Measurements from ENCODE around the gene PNLIPRP3.

PNLIPRP3 gene

DNA sequence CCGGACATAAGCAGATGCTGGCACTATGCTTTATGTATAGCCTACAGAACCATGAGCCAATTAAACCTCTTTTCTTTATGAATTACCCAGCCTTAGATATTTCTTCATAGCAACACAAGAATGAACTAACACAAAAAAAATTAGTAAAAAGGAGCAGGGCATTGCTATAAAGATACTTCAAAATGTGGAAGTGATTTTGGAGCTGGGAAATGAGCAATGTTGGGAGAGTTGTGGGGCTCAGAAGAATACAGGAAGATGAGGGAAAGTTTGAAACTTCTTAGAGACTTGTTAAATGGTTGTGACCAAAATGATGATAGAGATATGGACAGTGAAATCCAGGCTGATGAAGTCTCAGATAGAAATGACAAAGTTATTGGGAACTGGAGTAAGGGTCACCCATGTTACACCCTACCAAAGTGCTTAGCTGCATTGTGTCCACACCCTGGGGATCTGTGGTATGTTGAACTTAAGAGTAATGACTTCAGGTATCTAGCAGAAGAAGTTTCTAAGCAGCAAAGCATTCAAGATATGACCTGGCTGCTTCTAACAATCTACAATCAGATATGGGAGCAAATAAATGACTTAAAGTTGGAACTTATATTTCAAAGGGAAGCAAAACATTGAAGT lies 24.2 kb downstream of the PNLIPRP3 start:
- no peak for DNase-seq

DNA sequence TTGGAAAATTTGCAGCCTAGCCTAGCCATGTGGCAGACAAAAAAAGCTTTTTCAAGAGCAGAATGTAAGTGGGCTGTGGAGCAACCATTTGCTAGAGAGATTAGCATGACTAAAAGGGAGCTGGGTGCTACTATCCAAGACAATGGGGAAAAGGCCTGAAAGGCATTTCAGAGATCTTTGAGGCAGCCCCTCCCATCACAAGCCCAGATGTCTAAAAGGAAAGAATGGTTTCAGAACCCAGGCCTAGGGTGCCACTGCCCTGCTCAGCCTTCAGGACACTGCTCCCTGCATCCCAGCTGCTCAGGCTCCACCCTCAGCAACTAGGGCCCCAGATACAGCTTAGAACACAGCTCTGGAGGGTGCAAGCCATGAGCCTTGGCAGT lies 24.7 kb downstream of the PNLIPRP3 start:
- no peak for DNase-seq

DNA sequence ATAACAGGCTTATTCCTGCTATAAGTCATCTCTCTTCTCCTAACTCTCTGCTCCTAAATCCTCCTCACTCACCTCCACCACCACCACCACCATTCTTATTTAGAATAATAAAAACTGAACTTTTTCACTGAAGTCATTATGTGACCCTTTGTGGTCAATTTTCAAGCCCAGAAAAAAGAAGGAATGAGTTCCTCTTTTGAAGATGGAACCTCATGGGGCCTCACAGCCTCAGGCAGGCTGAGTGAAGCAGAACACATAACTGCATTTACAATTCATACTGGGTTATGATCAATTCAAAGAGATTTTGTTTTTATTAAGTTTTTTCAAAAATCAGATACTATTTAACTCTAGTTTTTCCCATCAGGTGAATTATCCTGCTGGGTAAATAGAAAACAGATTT lies 29.8 kb downstream of the PNLIPRP3 start:
- DNase-seq, result no peak

DNA sequence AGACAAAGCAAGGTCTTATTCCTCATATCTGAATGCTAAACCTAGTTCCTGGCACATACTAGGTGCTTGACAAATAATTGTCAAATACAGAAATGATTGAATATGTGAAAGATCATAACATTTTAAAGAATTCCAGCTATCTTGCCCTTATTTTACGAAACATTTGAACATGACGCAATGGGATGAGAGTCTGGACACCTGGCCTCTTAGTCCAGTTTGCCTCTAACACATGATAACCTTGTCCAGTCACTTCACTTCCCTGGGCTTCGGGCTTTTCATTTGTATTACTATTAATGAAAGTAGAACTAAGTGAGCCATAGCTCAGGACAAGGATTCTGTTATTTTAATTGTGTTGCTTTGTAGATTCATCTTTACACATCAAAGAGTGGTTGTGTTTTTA lies 32.6 kb downstream of the PNLIPRP3 start:
- no peak for DNase-seq

DNA sequence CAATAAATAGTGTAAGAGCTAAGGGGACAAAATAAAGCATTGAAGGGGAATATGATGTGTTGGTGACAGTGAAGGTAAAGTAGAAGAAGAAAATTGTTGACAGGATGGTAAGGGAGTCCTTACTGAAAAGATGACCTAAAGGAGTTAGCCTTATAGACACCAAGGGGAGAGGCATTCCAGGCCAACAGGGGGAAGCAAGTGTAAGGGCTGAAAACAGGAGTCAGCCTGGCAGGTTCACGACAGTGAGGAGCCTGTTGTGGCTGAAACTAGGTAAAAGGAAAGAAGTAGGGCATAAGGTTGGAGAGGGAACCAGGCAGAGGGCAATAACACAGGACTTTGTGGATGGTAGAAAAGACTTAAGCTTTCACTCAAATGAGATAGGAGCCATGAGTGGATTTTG lies 34.0 kb downstream of the PNLIPRP3 start:
- DNase-seq, result no peak

DNA sequence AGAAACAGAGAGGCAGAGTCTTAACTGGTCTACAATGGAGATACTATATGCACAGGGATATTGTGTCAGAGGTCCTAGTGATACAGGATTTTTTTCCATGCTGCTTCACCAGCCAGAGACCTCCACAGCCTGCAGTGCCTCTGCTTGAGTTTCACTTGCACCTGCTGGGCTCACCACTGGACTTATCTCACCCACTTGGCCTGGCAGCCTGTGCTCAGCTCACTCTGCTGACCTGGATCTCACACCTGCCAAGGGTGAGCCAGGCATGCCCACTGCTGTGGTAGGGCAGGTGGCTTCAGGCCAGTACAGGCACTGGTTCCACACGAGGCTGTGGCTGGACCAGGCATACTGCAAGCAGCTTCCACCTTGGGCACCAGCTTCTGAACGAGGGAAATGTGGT lies 36.6 kb downstream of the PNLIPRP3 start:
- DNase-seq, result no peak

DNA sequence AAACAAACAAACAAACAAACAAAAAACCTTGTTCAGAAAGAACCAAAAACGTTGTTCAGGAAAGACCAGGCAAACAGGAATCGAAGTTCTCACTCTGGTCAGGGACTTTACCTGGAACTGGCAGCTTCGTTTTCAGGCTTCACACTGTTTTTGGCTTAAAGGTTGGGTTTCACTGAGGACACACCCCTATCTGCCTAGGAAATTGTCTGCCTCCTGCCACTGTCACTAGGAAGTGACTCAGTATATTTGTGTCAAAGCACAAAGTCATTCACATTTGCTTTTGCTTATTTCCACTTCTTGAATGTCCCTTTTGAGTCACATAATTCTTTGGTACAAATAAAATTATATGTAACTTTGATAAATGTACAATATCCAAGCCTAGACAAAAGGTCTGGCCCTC lies 37.9 kb downstream of the PNLIPRP3 start:
- DNase-seq, result no peak

DNA sequence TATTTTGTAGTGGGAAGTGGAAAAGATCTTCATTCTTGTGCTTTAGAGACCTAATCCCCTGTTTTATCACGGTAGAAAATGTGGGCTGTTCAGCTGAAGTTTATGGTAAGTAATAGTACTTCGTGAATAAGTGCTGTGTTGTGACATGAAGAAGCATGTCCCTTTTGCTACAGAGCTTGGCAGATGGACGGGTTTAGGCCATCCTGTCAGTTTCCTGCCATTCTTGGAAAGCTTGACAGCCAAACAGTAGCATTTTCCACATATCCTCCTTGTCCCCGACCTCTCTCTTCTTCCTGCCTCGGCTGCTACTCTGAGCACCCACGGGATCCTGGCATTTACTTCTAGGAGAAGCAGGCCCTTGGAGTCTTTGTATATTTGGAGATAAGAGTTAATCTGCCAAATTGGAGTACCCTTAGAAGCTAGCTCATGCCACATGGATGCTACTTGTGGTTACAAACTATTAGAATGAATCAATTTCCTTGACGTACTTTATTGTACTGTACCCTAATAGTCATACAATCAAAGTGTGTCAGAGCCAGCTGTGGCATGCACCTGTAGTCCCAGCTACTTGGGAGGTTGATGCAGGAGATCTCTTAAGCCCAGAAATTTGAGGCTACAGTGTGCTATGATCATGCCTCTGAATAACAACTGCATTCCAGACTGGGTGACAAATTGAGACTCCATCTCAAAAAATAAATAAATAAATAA lies 39.2 kb downstream of the PNLIPRP3 start:
- DNase-seq, result no peak

DNA sequence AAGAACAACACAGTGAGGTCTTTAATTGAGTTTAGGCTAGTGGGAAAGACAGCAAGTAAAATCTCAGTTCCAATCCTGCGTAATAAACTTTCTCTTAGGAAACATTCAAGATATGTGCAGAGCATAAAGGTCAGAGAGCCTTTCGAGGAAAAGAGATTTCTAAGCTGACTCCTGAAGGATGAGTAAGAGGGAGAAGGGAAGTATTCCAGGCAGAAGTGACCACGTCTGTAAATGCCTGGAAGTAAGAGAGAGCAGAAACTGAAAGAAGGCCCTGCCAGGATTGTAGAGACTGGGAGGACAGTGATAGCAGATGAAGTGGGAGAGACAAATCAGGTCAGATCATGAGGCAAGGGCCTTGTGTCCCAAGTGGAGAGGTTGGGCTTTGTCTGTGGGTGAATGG lies 41.8 kb downstream of the PNLIPRP3 start:
- DNase-seq, result no peak

DNA sequence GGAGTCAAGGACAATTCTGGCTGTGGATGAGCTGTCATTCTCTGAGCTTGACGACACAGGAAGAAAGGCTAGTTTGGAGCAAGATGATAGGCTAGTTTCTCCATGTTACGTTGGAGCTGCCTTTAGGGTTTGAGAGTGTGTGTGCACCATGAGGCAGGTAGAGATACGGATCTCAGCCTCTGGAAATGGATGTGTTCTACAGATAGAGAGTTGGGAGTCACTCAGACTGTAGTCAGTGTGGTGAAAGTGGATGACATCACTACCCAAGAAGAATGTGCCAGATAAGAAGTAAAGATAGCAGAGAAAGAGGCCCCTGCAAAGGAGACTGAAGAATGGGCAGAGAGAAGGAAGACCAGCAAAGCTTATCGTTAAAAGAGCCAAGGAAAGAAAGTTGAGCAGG lies 42.4 kb downstream of the PNLIPRP3 start:
- DNase-seq, result no peak

DNA sequence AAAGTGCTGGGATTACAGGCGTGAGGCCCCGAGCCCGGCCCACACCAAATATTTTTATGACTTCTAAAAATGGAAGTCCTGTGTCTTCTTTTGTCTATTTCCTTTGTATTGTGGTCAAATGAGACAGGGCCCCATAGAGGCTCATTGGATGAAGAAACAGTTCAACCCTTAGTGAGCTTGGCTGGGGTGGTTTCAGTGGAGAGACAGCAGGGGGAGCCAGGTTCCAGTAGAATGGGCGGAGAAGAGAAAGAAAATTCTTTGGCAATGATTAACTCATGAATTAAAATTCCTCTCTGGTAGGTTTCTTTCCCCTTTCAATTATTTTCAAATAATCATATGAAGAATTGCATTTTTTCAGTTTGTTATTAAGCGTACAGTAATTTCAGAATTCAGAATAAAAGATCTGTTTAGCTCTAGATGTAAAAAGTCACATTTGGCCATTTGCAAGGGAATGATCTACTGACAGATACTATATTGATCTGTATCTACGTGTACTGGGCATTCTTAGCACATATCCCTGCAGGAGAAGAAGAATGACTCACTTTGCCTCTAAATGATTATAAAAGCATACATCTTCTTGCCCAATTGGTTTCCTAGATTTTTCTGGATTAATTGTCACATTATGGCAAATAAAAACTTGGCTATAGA lies 43.2 kb downstream of the PNLIPRP3 start:
- DNase-seq, result no peak

DNA sequence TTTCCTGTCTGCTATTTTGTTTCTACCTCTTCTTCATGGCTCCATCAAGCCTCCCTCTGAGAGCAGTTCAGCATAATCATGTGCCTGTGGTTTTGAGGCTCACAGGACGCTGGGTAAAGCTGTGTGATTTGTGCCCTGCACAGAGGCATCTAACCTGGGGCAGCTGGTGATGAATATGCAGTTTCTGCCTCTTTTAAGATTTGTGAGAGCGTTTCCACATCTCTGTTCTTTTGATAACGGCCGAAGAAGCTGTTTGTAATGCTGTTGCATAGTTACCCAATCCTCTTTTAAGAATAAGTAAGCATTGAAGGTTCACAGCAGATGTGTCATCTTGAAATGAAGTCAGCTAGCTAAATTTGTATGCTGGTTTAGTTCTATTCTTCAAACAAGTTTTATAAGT lies 45.2 kb downstream of the PNLIPRP3 start:
- DNase-seq, result no peak

DNA sequence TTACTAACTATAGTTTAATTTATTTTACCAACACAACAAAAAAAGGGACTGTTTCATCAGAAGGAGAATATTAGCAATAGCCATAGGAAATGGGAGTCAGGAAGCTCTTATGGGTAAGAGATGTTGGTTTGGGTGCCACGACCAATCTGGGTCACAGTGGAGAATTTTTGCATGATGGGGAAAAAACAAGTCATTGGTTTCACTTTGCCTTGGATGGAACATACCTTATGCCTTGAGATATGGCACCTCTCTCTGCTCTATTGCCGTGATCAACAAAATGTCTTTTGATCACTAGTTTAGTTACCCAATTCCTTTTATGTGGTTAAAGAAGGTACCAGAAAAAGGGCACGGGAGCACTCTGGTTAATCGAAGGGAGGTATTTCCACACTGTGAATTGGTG lies 48.2 kb downstream of the PNLIPRP3 start:
- DNase-seq, result no peak

DNA sequence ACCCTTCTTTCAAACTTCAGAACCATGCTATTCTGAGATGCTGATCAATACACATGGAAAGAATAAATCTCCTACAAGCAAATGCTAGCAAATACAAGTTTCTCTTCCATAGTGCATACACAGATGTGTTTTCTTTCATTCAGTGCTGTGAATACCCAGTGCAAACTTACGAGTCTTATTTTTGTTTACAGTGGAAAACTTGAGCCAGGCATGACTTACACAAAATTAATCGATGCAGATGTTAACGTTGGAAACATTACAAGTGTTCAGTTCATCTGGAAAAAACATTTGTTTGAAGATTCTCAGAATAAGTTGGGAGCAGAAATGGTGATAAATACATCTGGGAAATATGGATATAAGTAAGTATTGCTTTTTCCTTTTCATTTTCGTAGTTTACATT lies 48.8 kb downstream of the PNLIPRP3 start:
- DNase-seq, result no peak

DNA sequence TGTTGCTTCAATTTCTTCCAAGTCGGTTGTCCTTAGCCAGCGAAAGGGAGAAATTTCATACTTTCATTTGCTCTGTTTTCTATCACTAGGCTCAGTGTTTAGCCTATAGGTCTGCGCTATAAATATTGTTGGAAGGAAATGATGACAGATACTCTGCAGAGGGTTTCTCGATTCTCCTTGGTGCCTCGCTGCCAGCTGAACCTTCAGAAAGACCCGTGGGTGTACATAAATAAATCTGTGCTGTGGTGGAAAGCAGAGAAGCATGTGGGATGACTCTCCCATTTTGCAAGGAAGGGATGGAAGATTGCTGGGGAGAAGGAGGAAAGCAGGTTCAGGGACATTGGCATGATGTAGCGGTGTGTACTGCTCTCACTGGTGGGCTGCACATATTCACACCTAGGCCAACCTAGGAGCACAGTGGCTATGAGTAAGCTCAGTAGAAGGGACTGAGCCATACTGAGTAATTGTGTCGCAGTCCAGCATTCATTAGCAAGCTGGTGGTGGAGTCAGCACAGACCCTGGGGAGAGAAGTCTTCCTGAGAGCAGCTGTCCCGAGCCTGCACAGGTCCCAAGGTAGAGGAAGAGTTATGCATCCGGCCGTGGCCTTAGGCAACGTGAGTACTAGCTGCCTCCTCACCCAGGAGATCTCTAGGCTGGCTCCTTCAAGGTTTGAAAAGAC lies 50.5 kb downstream of the PNLIPRP3 start:
- DNase-seq, result no peak

DNA sequence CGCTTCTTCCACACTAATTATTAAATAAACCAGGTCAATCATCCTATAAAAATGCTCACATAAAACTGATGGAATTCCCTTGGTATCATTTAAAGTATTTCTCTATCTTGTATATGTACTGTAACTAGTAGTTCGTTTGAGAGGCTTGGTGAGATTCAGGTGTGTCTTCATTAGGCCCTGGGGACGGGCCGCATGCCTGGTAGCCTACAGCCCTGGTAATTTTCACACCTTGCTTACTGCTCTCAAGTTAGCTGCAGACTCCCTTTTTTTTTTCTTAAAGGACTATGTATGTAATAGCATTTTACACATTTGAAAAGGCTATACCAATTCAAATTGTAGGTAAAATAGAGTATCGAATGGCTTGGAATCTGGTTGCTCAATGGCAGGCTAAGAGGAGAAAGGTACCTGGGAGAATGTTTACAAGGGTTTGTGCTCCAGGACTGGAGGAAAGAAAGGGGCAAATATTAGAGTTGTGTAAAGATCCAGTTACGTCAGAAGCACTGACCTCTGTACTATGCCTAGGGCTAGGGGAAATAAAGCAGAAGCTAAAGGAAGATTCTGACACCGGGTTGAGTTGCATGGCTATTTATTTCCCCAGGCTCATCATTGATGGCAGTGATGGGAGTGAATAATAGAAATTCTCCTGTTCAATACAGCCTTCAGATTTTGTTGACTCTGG lies 59.3 kb downstream of the PNLIPRP3 start:
- DNase-seq, result no peak

DNA sequence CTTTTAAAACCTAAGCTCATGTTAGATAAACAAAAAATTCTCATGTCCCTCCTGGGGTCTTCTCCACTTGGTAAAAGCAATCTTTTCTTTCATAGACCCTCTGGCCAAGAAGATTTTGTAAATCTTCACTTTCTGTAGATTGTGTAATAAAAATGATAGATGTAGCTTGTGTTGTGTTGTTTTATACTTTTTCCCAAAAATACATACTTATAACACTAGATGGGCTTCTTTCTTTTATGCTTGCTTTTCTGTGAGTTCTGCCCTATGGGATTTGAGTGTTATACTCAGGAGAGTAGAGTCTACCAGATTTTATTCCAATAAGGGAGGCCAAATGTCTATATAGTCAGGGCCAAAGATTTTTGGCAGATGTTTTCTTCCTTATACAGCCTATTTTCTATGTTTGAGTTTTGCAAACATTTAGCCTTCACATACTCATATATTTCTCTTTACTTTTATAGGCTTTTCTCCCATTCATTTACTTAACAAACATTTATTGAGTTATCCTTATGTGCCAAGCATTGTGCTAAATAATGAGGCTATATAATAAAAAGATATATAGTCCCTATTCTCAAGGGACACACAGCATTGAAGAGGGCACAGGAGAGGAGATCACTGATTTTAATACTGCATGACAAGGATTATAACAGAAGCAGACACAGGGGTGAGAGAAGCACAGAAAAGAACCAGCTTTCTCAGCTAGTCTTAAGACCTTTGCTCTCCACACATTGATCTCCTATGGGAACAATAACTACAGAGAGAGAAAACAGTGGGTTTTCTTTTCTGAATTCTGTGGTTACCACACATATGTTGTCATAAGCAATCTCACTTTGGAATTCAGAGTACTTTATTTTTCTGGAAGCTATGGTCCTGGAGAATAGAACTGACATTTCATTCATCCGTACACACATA lies 60.1 kb downstream of the PNLIPRP3 start:
- no peak for DNase-seq

DNA sequence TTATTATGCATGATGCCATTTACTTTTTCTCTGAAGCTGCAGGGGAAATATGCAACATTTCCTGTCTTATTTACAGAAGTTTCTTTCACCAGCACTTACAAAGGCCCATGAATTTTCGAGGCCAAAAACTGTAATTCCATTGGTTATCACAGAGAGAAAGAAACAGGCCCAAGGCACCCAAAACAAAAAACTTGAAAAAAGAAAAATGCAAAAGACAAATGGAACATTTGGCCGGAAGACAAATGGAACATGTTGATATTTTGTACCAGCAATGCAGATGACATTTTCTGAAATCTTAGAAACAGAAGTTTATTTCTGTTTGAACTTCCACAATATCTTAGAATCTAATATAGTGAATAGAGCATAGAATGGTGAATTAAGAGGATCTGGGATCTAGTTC lies 61.8 kb downstream of the PNLIPRP3 start:
- DNase-seq, result no peak

DNA sequence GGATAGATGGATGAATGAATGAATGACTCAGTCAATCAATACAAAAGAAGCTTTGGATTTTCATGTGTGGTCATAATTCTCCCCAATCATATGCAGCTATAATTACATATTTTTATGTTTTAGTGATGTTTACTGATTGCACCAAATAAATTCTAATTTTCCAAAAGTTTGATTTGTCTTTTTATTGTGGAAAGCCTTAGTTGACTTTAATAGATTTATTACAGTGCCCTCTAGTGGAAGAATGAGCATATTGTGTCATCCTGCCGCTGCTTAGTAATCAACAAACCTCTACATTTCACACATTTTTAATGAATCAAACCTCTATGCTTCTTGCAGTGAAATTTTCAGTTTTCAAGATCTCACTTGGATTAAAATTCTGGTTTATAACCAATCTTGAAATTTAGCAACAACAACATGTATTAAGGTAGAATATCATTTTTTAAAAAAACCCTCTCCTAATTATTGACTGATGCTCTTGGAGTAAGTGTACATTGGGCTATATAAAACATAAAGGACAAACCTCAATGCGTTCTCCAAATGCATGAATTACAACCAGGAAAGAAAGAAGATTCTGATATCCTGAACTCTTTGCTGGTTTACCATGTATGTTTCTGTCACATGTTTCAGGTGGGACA lies 62.5 kb downstream of the PNLIPRP3 start:
- DNase-seq, result peak; percentile 2

DNA sequence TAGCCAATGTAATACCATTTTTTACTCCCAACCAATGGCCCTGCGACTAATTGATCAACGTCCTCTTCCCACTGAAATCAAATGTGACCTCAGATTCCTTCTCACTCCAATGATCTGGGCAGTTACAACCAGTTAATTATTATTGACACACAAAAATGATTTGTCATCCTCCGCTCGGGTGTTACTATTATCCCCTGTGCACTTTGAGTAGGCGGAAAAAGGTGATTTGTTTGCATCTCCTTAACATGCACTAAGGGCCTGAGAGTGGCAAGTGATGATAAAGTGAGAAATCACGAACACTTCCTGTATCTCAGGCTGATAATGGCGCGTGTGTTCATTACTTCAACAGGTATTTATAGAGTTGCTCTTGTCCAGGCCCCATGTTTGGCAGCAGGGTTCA lies 77.1 kb downstream of the PNLIPRP3 start:
- DNase-seq, result no peak

DNA sequence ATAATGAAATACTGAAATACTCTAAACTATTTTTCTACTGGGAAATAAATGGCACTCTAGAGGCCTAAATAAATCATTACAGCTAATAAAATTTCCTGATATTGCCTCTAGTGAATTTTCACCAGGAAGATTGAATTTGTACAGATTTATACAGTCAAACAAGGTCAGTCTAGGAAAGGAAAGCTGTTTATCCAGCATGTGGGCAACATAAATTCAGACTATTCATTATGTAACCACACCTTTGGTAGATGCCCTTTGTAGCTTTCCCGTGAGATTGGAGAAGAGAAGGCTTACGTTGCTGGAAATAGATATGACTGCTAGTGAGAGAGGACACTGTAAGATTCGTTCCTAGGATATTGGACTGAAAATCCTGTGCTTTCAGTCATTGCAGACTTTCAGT lies 82.9 kb downstream of the PNLIPRP3 start:
- DNase-seq, result no peak

DNA sequence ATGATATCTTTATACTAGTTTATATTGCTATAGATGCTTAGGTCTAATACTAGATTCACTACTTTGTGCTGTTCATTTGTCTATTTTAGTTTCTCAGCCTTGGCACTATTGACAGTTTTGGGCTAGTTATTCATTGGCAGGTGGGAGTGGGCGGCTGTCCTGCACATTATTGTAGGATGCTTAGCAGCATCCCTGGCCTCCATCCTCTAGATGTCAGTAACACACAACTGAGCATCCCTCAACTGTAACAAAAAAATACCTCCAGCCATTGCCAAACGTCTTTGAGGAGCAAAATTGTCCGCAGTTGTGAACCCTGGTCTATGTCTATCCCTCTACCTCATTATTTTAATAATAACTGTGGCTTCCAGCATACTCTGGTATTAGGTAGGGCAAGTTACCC lies 83.7 kb downstream of the PNLIPRP3 start:
- no peak for DNase-seq
